ENCODE measurements around the gene EIF4E3.

DNA sequence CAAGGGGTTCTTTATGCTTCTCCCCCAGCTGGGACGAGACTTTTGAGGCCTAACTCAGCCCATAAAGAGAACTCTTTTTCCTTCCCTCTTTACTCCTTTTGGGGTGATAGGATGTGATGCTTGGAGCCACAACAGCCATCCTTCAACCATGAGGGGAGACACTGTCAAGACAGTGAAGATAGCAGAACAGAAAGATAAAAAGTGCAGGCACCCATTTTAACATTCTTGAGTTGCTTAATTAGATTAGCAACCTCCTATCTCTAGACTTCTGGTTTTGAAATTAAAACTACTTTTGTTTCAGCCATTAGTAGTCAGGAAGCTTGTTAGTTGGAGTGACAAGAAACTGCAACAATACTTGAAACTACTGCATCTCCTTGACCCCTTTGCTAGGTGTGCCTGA, 34.9 kb upstream of the EIF4E3 start:
- TF ChIP-seq POLR2A (IDR thresholded peaks at IDR 0.05; ENCODE audit: low read depth, low read length): no peak
- no peak for TF ChIP-seq TAF1 (IDR thresholded peaks at IDR 0.05; ENCODE audit: low read depth, low read length)
- TF ChIP-seq POLR2AphosphoS5 (IDR thresholded peaks at IDR 0.05; ENCODE audit: low read depth, low read length): no peak

Measured in GM12891 (cell line).